GM21786 (cell line): ENCODE measurements around the gene MYCN.

ENCODE experiments used
- ATAC-seq: cut with Tn5 transposase; IDR thresholded peaks from one replicate; pipeline ENCODE4 v1.9.1; 2021; ENCODE audit not compliant: unreplicated experiment

MYCN gene

GRCh38 chr2:15974565-15975260 is 34.4 kb downstream of the MYCN start:
- no peak for ATAC-seq

GRCh38 chr2:15975261-15975600 is 34.9 kb downstream of the MYCN start:
- no peak for ATAC-seq

GRCh38 chr2:15975676-15976075 is 35.3 kb downstream of the MYCN start:
- no peak for ATAC-seq

- no peak for ATAC-seq
Measured at GRCh38 chr2:15976354-15976753, 36.0 kb downstream of the MYCN start.

DNA sequence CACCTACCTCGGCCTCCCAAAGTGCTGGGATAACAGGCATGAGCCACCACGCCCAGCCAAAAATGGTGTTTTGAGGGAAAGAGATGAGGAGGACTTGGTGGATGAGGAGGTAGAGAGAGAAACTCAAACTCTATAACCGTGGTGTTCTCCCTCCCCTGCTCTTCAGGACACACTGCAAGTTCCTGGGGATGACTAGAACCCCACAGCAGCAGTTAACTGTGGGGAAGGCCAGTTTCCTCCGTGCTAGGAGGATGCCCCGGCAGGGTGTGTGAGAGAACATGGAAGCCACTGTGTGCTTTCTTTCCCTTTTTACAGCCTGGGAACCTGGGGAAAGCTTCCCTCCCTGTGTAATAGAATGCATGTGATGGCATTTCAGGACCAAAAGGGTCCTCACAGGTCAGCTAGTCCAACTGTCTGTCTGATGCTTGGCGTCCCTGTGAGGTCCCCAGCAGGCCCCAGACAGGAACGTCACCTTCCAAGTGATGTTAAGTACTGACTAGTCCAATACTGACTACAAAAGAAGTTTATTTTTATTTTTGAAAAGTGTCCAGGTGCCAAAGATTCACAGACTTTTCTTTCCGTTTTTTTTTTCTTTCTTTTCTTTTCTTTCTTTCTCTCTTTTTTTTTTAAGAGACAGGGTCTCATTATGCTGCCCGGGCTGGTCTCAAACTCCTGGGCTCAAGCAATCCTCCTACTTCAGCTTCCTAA is 38.9 kb downstream of the MYCN start:
- no peak for ATAC-seq

GRCh38 chr2:15979759-15980604 is 39.6 kb downstream of the MYCN start:
- ATAC-seq, result no peak

DNA sequence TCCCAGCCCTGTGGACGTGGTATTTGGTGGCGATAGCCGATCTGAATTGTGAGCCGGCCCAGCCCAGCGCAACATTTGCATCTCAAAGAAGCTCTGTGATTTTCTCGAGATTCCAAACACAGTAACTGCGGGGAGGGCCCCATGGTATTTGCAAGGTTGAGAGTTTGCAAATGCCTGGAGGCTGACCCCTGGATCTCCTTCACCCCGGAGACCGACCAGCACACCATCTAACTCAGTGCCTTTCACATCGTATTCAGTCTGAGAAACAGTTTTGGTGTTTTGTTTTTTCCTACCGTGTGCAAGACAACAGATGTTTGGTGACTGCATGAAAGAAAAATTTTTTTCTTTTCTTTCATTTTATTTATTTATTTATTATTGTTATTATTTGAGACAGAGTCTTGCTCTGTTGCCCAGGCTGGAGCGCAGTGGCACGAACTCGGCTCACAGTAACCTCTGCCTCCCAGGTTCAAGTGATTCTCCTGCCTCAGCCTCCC is 40.3 kb downstream of the MYCN start:
- ATAC-seq, result no peak

DNA sequence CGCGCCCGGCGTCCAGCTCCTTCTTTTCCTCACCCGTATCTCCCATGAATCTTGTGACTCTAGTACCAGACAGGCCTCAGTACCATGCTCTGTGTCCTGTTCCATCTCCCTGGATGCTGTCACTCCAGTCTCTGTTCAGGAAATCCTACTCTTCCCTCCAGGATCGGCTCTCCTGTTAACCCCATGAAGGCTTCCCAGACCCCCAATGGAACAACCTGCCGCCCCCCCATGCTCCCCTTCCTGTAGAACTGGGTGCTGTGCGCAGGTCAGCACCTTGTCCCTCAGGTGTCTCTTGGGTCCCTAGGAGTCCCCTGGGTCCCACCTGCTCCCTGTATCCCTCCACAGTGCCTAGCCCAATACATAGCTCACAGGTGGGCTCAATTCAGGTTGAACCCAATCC is 41.3 kb downstream of the MYCN start:
- ATAC-seq, result no peak

GRCh38 chr2:15982285-15983044 is 42.1 kb downstream of the MYCN start:
- no peak for ATAC-seq

- ATAC-seq, result no peak
Measured at GRCh38 chr2:15983496-15983895, 43.1 kb downstream of the MYCN start.

GRCh38 chr2:15984368-15985255 is 44.3 kb downstream of the MYCN start:
- ATAC-seq, result no peak

DNA sequence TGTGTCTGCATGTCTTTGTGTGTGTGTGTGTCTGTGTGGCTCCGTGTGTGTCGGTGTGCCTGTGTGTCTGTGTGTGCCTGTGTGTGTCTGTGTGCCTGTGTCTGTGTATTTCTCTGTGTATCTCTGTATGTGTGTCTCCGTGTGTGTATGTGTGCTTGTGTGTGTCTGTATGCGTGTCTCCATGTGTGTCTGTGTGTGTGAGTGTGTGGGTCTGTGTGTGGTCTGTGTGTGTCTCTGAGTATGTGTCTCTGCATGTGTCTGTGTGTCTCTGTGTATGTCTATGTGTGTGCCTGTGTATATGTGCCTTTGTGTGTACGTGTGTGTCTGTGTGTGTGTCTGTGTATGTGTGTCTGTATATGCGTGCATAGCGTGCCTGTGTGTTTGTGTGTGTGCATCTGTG is 45.2 kb downstream of the MYCN start:
- ATAC-seq, result no peak

DNA sequence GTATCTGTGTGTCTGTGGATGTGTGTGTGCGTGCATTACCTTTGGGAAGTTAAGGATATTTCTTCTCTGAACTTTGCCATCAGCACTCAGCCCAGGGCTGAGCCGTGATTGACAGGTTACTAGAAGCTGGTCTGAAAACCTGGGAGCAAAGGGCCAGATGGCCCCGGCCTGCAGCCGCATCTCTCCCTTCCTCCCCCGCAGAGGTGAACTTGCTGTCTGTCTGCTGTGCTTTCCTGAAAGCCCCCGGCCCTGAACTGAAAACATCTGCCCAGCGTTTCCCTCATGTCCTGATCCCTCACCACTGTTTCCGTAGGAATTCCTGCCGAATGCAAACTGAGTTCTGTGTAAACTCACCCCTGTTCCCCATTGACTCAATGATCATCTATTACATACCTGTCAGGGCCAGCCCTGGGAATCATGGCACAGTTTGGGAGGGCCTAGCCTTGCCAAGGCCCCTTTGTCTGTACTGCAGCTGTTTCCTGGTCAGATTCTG is 45.8 kb downstream of the MYCN start:
- ATAC-seq, result no peak

- no peak for ATAC-seq
Measured at GRCh38 chr2:15986644-15987043, 46.3 kb downstream of the MYCN start.

DNA sequence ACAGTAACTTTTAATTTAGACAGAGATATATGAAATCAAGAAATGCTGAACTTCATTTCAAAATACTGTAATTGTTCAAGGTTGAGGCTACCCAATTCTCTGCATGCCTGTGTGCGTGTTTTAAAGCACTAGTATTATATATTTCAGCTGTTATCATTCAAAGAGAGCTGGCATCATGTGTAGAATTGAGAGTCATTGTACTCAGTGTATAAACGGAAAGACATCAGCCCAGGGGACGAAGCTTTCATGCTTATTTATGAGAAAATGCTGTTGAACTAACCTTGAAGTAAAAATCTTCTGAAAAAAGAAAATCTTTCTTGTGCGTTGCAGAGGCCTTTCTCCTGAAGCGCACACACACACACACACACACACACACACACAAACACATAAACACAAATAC is 48.4 kb downstream of the MYCN start:
- ATAC-seq, result no peak

DNA sequence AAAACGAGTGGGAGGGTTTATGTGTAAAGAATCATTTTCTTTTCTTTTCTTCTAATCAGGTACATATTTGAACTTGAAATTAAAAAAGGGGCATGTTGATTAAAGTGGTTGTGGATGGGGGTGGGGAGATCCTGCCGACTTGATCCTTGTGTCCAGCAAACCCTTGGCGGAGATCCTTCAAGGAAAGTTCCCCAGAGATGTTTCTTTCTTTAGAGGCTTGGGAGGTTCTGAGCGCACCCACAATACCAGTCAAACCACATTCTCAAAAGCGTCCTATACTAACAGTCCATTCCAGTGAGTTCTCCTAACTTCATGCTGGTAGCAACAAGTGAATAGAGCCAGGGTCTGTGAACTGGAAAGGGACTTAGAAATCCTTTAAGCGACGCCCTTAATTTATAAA is 49.2 kb downstream of the MYCN start:
- no peak for ATAC-seq

DNA sequence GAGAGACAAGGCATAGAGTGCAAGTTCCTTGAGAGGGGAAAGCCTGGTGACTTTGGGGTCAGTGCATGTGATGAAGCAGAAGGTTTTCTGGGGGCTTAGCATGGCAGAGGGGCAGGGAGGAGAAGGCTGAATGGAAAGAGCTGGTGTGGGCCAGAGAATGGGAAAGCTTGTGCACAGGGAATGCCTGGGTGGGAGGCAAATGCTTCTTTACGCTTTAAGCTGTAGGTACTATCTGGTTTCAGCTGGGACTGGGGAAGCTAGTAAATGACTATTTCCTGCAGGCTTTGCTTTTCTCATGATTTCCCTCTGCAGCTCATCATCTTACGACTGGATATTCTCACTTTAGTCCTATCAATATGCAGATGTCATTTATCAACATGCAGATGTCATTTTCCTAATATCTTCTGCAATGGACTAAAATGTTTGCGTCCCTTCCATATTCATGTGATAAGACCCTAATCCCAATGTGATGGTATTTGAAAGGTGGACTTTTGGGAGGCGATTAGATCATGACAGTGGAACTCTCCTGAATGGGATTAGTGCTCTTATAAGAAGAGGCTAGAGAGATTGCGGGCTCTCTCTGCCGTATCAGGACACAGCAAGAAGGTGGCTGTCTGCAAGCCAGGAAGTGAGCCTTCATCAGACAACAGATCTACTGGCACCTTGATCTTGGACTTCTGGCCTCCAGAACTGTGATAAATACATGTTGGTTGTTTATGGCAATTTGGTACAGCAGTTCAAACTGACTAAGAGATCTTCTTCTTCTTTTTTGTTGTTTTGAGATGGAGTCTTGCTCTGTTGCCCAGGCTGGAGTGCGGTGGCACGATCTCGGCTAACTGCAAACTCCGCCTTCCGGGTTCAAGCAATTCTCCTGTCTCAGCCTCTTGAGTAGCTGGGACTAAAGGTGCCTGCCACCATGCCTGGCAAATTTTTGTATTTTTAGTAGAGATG is 50.1 kb downstream of the MYCN start:
- ATAC-seq, result no peak

GRCh38 chr2:15991231-15991630 is 50.9 kb downstream of the MYCN start:
- ATAC-seq, result no peak
